Cardiac muscle cell (in vitro differentiated cells and primary cell): ENCODE results near the gene SF3B2. TPM values are rescaled to one million over a fixed set of nuclear protein-coding genes. Genes with fewer than 3 reads are reported as not detected.
"Not testable (repeated sequence)": the region's sequence is repeated elsewhere in the genome, so short reads cannot be mapped to it uniquely, and the experiment has no call there.

Source experiments
- DNase-seq, 2 donors: peaks; one replicate each; pipeline versions ENCODE4 v3.0.0 to v3.0.0-alpha.2; 2010 to 2017; ENCODE audit warnings: low read depth in 1 of 2, low spot score in 1 of 2
- H3K27ac ChIP-seq: fragments of 200-600 bp; sonication (generic); 2 replicates; pipeline ENCODE4 v1.5.1; 2016
- H3K27me3 ChIP-seq: fragments of 200-600 bp; sonication (generic); 2 replicates; pipeline ENCODE4 v1.6.0; 2016; ENCODE audit warnings: control low read depth
- H3K36me3 ChIP-seq: fragments of 200-600 bp; sonication (generic); 2 replicates; pipeline ENCODE4 v1.5.1; 2016; ENCODE audit warnings: control low read depth
- H3K4me1 ChIP-seq: fragments of 200-600 bp; sonication (generic); 2 replicates; pipeline ENCODE4 v1.8.1; 2017; ENCODE audit warnings: low read depth, mild to moderate bottlenecking, mixed run types
- H3K4me3 ChIP-seq: fragments of 200-600 bp; sonication (generic); 2 replicates; pipeline ENCODE4 v1.5.1; 2016; ENCODE audit warnings: mild to moderate bottlenecking
- H3K9me3 ChIP-seq: fragments of 200-600 bp; sonication (generic); 2 replicates; pipeline ENCODE4 v1.5.1; 2017; ENCODE audit warnings: low read depth, mild to moderate bottlenecking, control low read depth
- CTCF ChIP-seq: IDR thresholded peaks from 2 replicates; pipeline ENCODE4 v1.5.1; 2012; ENCODE audit warnings: low read depth, mild to moderate bottlenecking, low read length
- polyA plus RNA-seq: library from polyadenylated mRNA; unstranded; fragments of >200 nt; fragmentation: Nextera tagmentation; extraction: Ambion mirVana; gene quantifications from 2 replicates; pipeline ENCODE4 v1.2.1, GENCODE V29; 2016
- total RNA-seq: library from RNA; depleted of rRNA; stranded (reverse); fragments of >200 nt; gene quantifications from 2 replicates; pipeline ENCODE4 v1.2.3, GENCODE V29; 2016

Gene SF3B2
- total and polyA plus RNA-seq, 2 experiments from 2014 or later = 184 to 210 TPM

GRCh38 chr11:66087148-66087908 is 35.2 kb downstream of the SF3B2 start:
- H3K27ac ChIP-seq = no peak overlapping the region
- no peak for DNase-seq
- H3K27me3 ChIP-seq = no peaks in the 10 kb centered on the region
- no peaks in the 10 kb centered on the region for H3K36me3 ChIP-seq
- TF ChIP-seq CTCF = no peak
- H3K4me1 ChIP-seq = peaks cover 23% of the 10 kb centered on the region
- no peaks in the 10 kb centered on the region for H3K9me3 ChIP-seq
- no peak overlapping the region for H3K4me3 ChIP-seq

- DNase-seq = no peak
- Histone ChIP-seq H3K4me1 (peaks cover 12% of the 10 kb centered on the region), H3K27ac (no peak overlapping the region), H3K36me3 (no peaks in the 10 kb centered on the region), H3K4me3 (no peak overlapping the region), H3K9me3 (no peaks in the 10 kb centered on the region), H3K27me3 (no peaks in the 10 kb centered on the region)
- no peak for TF ChIP-seq CTCF
Measured at GRCh38 chr11:66089067-66089466, 36.9 kb downstream of the SF3B2 start.

- DNase-seq = no peak
- no peak for TF ChIP-seq CTCF
- H3K27me3 ChIP-seq = no peaks in the 10 kb centered on the region
- no peak overlapping the region for H3K4me3 ChIP-seq
- H3K9me3 ChIP-seq = no peaks in the 10 kb centered on the region
- no peak overlapping the region for H3K27ac ChIP-seq
- peaks cover 4% of the 10 kb centered on the region for H3K4me1 ChIP-seq
- H3K36me3 ChIP-seq = no peaks in the 10 kb centered on the region
Measured at GRCh38 chr11:66090288-66090687, 38.1 kb downstream of the SF3B2 start.

GRCh38 chr11:66092125-66092524 is 40.0 kb downstream of the SF3B2 start:
- H3K9me3 ChIP-seq, H3K4me1 ChIP-seq, DNase-seq, H3K4me3 ChIP-seq, H3K27ac ChIP-seq, H3K27me3 ChIP-seq, H3K36me3 ChIP-seq: not testable (repeated sequence)

GRCh38 chr11:66099746-66100145 is 47.6 kb downstream of the SF3B2 start:
- not testable (repeated sequence) for H3K9me3 ChIP-seq, DNase-seq, H3K4me1 ChIP-seq, H3K36me3 ChIP-seq, H3K27ac ChIP-seq, H3K27me3 ChIP-seq, H3K4me3 ChIP-seq

- H3K4me1 ChIP-seq = no peaks in the 10 kb centered on the region
- no peak for TF ChIP-seq CTCF
- H3K27ac ChIP-seq = no peak overlapping the region
- H3K27me3 ChIP-seq = no peaks in the 10 kb centered on the region
- no peaks in the 10 kb centered on the region for H3K36me3 ChIP-seq
- no peak for DNase-seq
- no peaks in the 10 kb centered on the region for H3K9me3 ChIP-seq
- H3K4me3 ChIP-seq = no peak overlapping the region
Measured at GRCh38 chr11:66100272-66101065, 48.3 kb downstream of the SF3B2 start.
